LNCaP clone FGC (cell line): ENCODE results near the gene EEF1AKMT1.
"Not testable (repeated sequence)": the region's sequence is repeated elsewhere in the genome, so short reads cannot be mapped to it uniquely, and the experiment has no call there.

Source experiments
- DNase-seq: peaks from one replicate; pipeline ENCODE4 v3.0.0-alpha.2; 2011; ENCODE audit warnings: low read depth
- H3K4me3 ChIP-seq: 2 replicates; pipeline ENCODE4 v1.5.1; 2011; ENCODE audit warnings: mild to moderate bottlenecking, low read depth, low read length, control low read depth
- CTCF ChIP-seq: IDR thresholded peaks from 2 replicates; pipeline ENCODE4 v1.5.1; 2012; ENCODE audit warnings: mild to moderate bottlenecking; ENCODE audit not compliant: control insufficient read depth, insufficient read depth; ENCODE audit errors: extremely low read depth

Gene EEF1AKMT1

GRCh38 chr13:20769834-20770233 lies 3.9 kb downstream of the EEF1AKMT1 start:
- no peak for TF ChIP-seq CTCF
- DNase-seq: no peak
- no peak overlapping the region for H3K4me3 ChIP-seq

GRCh38 chr13:20769091-20769490 lies 4.7 kb downstream of the EEF1AKMT1 start:
- H3K4me3 ChIP-seq: peak overlapping the region; percentile 26
- DNase-seq: peak; percentile 68
- no peak for TF ChIP-seq CTCF

GRCh38 chr13:20767309-20767943 lies 6.3 kb downstream of the EEF1AKMT1 start:
- no peak overlapping the region for H3K4me3 ChIP-seq
- no peak for DNase-seq
- TF ChIP-seq CTCF: no peak

- DNase-seq: no peak
These were observed 12.9 kb downstream of the EEF1AKMT1 start for GRCh38 chr13:20760872-20761271.

GRCh38 chr13:20754009-20754408 lies 19.8 kb downstream of the EEF1AKMT1 start:
- TF ChIP-seq CTCF: no peak
- no peak overlapping the region for H3K4me3 ChIP-seq
- DNase-seq: no peak

More at GRCh38 chr13:20760872-20761271, 12.9 kb downstream of the EEF1AKMT1 start:
- no peak overlapping the region for H3K4me3 ChIP-seq
- TF ChIP-seq CTCF: no peak

- no peak overlapping the region for H3K4me3 ChIP-seq
- no peak for DNase-seq
- TF ChIP-seq CTCF: no peak
These were observed 24.4 kb downstream of the EEF1AKMT1 start for GRCh38 chr13:20749377-20749776.

GRCh38 chr13:20743830-20744404 lies 29.8 kb downstream of the EEF1AKMT1 start:
- H3K4me3 ChIP-seq: not testable (repeated sequence)

More at GRCh38 chr13:20743830-20744404, 29.8 kb downstream of the EEF1AKMT1 start:
- peak; percentile 4 for DNase-seq
